Hematopoietic multipotent progenitor cell treated with erythropoietin and hydrocortisone succinate and interleukin-3 and kit ligand, for 15 days (in vitro differentiated cells): Measurements from ENCODE around the gene KCND3.
"Not testable (repeated sequence)": the region's sequence is repeated elsewhere in the genome, so short reads cannot be mapped to it uniquely, and the experiment has no call there.

Source experiments
- DNase-seq: peaks from one replicate; pipeline ENCODE4 v3.0.0-alpha.2; 2015; ENCODE audit warnings: low spot score

The KCND3 gene

GRCh38 chr1:111811891-111812290 lies 177.6 kb downstream of the KCND3 start:
- DNase-seq, result no peak

- DNase-seq, result no peak
Measured at GRCh38 chr1:111805251-111805650, 184.2 kb downstream of the KCND3 start.

GRCh38 chr1:111804776-111805175 lies 184.7 kb downstream of the KCND3 start:
- no peak for DNase-seq

GRCh38 chr1:111803951-111804350 lies 185.5 kb downstream of the KCND3 start:
- no peak for DNase-seq

GRCh38 chr1:111802984-111803383 lies 186.5 kb downstream of the KCND3 start:
- no peak for DNase-seq

- no peak for DNase-seq
Measured at GRCh38 chr1:111802110-111802509, 187.4 kb downstream of the KCND3 start.

GRCh38 chr1:111801071-111801850 lies 188.2 kb downstream of the KCND3 start:
- DNase-seq, result no peak

- DNase-seq, result not testable (repeated sequence)
Measured at GRCh38 chr1:111799722-111800121, 189.7 kb downstream of the KCND3 start.

GRCh38 chr1:111798580-111798979 lies 190.9 kb downstream of the KCND3 start:
- DNase-seq, result no peak

- no peak for DNase-seq
Measured at GRCh38 chr1:111795401-111795800, 194.1 kb downstream of the KCND3 start.

GRCh38 chr1:111793923-111794322 lies 195.5 kb downstream of the KCND3 start:
- no peak for DNase-seq

GRCh38 chr1:111792249-111792648 lies 197.2 kb downstream of the KCND3 start:
- DNase-seq, result no peak

- no peak for DNase-seq
Measured at GRCh38 chr1:111791776-111792175, 197.7 kb downstream of the KCND3 start.

GRCh38 chr1:111789666-111790316 lies 199.7 kb downstream of the KCND3 start:
- no peak for DNase-seq

GRCh38 chr1:111789142-111789541 lies 200.3 kb downstream of the KCND3 start:
- no peak for DNase-seq

- no peak for DNase-seq
Measured at GRCh38 chr1:111786669-111787207, 202.7 kb downstream of the KCND3 start.

GRCh38 chr1:111784273-111784901 lies 205.1 kb downstream of the KCND3 start:
- DNase-seq, result no peak

- DNase-seq, result no peak
Measured at GRCh38 chr1:111779546-111779945, 209.9 kb downstream of the KCND3 start.

GRCh38 chr1:111778541-111779051 lies 210.9 kb downstream of the KCND3 start:
- DNase-seq, result no peak

GRCh38 chr1:111778066-111778465 lies 211.4 kb downstream of the KCND3 start:
- no peak for DNase-seq

GRCh38 chr1:111777301-111777700 lies 212.2 kb downstream of the KCND3 start:
- DNase-seq, result no peak

- no peak for DNase-seq
Measured at GRCh38 chr1:111776861-111777260, 212.6 kb downstream of the KCND3 start.

GRCh38 chr1:111776391-111776790 lies 213.1 kb downstream of the KCND3 start:
- DNase-seq, result no peak
